GM18909 (cell line): ENCODE measurements around the gene WSCD1.

Experiments used
- ATAC-seq: cut with Tn5 transposase; IDR thresholded peaks from one replicate; pipeline ENCODE4 v1.9.1; 2021; ENCODE audit warnings: mild to moderate bottlenecking; ENCODE audit not compliant: unreplicated experiment, poor library complexity

Gene WSCD1

DNA sequence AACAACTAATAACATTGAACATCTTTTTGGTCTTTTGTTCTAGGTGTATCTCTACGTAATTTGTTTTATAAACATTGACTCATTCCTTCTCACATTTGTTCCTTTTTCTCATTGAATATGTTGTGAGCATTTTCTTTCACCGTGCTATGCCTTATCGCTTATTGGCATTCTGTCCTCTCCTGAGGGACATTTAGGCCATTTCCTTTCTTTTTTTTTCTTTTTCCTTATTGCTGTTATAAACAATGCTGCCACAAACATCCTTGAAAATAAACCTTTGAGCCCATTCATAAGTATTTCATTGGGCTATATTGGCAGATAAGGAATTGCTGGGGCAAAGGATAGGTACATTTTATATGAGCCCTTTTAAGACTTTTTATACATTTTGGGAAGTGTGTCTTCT lies 32.4 kb downstream of the WSCD1 start:
- ATAC-seq: no peak

GRCh38 chr17:6104956-6105648 lies 34.9 kb downstream of the WSCD1 start:
- no peak for ATAC-seq

GRCh38 chr17:6105649-6106007 lies 35.4 kb downstream of the WSCD1 start:
- ATAC-seq: no peak

- no peak for ATAC-seq
Observed at GRCh38 chr17:6106212-6106611, 36.0 kb downstream of the WSCD1 start.

DNA sequence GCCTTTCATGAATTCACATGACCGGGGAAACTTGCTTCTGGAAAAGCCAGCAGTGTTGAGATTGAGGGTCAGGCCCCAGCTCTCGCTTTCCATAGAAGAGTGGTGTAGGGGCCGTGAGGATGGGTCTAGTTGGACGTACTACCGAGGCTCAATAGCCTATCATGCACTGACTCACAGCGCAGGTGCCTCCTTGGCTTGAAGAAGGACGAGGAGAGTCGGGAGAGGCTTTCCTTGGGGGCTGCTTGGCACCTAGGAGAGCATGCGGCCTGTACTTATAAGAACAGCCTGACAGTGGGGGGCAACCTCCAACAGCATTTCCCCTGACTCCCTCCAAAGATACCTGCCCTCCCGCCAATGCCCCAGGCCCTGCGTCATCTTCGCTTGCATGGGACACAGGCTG lies 37.6 kb downstream of the WSCD1 start:
- no peak for ATAC-seq

DNA sequence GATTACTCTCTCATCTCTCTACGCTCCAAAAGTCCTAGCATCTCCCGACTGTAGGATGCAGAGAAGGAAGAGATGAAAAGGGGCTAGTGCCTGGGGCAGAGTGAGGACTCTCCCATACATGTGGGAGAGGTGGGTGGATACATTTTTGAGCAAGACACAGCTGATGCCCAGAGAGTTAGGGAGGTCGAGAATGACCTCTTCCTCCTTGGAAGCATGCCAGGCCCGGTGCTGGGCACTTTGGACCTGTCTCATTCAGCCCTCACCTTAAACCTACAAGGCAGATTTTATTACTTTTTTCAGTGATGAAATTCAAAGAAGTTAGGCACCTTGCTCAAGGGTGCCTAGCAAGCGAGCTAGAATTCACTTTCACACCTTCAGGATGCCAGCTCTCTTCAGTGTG lies 38.2 kb downstream of the WSCD1 start:
- no peak for ATAC-seq

DNA sequence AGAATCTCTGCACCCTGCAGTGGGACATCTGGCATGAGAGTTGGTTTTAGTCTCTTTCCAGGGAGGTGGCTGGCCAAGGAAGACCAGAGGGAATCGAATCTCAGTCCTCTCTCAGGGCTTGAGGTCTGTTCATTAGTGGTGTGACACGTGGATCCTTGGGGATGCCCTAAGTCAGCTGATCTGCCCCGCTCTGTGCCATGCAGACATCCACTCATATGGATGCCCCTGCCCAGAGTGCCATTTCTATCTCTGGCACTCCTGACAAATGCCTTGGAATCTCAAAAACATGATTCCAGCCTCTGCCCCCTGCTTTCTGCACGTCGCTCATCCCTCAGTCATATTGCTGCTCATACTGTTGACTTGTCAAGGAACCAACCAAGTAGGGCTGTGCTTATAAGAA lies 38.8 kb downstream of the WSCD1 start:
- ATAC-seq: no peak

DNA sequence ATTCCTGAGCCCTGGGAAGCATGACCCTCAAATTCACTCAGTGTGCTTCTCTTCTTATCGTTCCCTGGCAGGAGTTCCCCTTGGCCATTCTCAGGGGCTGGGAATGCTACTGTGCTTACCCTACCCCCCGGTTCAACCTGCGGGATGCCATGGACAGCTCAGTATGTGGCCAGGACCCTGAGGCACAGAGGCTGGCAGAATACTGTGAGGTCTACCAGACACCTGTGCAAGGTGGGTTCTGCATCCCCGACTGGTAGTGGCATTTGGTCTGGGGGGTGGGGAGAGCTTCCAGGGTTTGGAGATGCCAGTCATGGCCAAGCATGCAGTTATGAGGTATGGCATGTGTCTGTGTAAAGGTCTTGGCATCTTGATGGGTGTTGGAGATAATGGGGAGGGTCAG lies 39.4 kb downstream of the WSCD1 start:
- ATAC-seq: no peak

DNA sequence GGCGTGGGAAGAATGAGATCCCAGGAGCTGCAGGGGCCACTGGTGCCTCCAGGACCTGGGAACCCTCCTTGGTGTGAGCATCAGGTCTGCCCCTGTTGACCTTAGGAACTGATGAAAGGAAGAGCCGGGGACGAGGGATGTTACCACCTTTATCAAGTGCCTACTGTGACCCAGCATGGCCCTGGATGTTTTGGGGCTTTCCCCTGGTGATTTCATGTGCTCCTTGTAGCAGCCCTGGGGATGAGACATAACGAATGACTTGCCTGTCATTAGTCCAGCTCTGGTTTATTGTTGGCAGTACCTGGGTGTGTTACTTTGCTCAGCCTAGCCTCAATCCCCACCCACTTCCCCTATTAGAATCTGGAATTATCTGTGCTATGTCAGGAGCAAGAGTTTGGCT lies 39.9 kb downstream of the WSCD1 start:
- ATAC-seq: no peak

- no peak for ATAC-seq
Observed at GRCh38 chr17:6110592-6110991, 40.4 kb downstream of the WSCD1 start.

DNA sequence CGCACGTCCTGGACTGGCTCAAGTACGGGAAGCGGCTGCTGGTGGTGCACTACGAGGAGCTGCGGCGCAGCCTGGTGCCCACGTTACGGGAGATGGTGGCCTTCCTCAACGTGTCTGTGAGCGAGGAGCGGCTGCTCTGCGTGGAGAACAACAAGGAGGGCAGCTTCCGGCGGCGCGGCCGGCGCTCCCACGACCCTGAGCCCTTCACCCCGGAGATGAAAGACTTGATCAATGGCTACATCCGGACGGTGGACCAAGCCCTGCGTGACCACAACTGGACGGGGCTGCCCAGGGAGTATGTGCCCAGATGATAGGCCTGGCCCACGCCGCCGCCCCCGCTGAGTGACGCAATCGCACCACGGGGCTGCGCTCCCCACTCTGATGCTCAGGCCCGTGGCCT lies 50.2 kb downstream of the WSCD1 start:
- ATAC-seq: no peak

DNA sequence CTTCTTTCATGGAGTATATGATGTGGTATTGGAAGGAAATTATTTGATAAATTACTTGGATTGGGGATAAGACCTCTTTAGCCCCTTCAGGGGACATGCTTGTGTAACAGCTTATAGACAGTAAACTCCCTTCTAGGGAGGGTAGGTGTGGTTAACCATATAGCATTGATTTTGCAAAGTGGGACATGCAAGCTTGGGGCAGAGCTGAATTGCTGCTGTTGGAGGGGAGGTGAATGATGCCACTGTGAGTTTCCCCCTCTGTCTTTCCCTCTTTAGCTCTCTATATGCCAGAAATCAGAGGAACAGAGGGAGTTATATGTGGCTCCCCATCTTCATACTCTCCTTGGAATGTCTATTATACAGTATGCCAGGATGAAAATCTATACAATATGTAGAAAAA lies 54.7 kb downstream of the WSCD1 start:
- ATAC-seq: no peak

GRCh38 chr17:6126768-6127167 lies 56.6 kb downstream of the WSCD1 start:
- ATAC-seq: no peak

DNA sequence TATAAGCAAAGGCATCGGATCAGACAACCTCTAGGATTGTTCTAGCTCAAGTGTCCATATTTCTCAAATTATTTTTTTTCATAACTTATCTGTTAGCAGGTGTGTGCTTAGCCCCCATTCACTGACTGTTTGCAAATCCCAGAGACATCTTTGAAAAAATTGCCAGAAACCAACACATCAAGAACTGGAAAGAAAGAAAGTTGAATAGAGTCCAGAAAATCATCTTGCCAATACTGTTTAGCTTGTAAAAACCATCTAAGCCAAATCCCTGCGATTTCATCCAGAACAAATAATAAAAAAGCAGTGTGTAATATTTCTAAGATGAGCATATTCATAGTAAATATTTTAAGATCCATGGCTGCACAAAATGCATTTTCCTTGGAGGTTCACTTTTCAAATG lies 64.5 kb downstream of the WSCD1 start:
- ATAC-seq: no peak

DNA sequence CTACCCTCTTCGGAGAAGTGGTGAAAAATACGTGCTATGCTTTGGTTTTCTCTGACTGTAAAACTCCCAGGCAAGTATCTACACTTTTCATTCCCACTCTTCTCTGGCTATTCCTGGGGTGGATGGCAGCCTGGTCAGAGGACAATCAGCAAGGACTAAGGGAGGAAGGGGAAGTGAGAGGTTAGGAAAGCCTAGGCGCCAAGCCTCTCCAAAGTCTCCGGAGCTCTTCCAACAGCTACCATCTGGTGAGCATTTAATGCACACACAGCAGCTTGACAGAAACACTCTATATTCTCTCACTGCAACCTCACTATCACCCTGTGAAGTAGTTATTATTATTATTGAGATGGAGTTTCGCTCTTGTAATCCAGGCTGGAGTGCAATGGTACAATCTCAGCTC lies 65.1 kb downstream of the WSCD1 start:
- no peak for ATAC-seq

GRCh38 chr17:6135996-6136395 lies 65.8 kb downstream of the WSCD1 start:
- ATAC-seq: no peak

DNA sequence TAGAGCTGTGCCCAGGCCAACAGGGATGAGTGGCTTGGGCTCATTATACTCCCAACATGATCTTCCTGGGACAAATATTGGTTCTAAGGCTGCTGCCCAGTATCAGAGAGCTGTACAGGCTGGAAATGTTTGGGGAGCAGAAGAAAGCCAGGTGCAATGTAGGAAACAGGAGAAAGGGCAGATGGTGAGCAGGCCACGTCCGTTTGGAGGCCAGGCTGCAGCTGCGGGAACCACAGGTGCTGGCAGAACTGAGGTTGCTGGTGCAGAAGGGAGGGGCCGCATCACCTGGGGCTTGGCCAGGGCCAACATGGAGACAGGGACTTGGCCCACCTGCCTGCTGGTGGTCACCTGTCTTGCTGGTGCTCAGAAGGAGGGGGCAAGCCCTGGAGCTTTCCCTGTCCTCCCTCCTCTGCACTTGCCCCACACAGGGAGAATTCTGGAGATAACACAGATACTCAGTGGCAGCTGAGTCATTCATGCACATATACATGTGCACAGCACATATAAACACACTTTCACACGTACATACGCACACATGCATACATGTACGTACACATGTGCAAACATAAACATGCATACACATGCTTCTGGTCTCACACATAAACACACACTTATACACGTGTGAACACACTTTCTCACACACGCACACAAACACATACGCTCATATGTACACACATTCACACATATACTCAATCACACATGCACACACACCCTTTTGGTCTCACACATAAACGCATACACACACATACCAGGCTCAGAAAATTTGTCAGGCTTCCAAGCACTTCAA lies 67.7 kb downstream of the WSCD1 start:
- ATAC-seq: no peak

GRCh38 chr17:6138761-6139446 lies 68.7 kb downstream of the WSCD1 start:
- no peak for ATAC-seq

GRCh38 chr17:6139447-6139832 lies 69.3 kb downstream of the WSCD1 start:
- ATAC-seq: no peak

DNA sequence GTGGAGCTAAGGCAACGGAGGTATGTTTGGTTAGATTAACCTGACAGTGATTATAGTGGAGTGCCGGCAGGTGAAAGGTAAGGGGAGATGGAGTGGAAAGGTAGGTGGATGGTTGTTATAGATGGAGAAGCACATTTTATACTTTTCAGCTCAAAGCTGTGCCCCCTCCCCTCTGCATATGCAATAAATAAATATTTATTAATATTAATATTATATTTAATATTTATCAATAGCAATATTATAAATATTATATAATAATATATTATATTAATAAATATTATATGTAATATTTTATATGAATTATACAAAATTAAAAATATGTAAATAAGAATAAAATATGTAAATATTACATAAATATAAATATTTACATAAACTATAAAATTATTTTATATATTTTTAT lies 70.0 kb downstream of the WSCD1 start:
- ATAC-seq: no peak

- ATAC-seq: no peak
Observed at GRCh38 chr17:6140728-6141330, 70.7 kb downstream of the WSCD1 start.
